T-helper 2 cell treated with Interferon-gamma antibody and Interleukin-4, amounts not matched to agents 100 ng/mL and 5 ng/mL, for 36 hours (primary cell): Measurements from ENCODE around the gene HDAC7. TPM values are rescaled to one million over a fixed set of nuclear protein-coding genes. Genes with fewer than 3 reads are reported as not detected.

Experiments
- intact Hi-C: fragments of 100-400 bp; cut with micrococcal nuclease; formaldehyde crosslinking; loops from one replicate; pipeline ENCODE4 v1.15.1; 2023
- total RNA-seq: library from RNA; stranded (reverse); gene quantifications from 2 replicates; pipeline ENCODE4 v1.2.3, GENCODE V29; 2022

The HDAC7 gene
- total RNA-seq, 1 donor from 2014 or later, result 150 TPM

- intact Hi-C loops, result no loop called here
Observed at GRCh38 chr12:47739979-47740378, 79.7 kb downstream of the HDAC7 start.

GRCh38 chr12:47739297-47739696 is 80.4 kb downstream of the HDAC7 start:
- intact Hi-C loops, result no loop called here

GRCh38 chr12:47737936-47738594 is 81.6 kb downstream of the HDAC7 start:
- intact Hi-C loops, result no loop called here

GRCh38 chr12:47736877-47737676 is 82.6 kb downstream of the HDAC7 start:
- intact Hi-C loops, result no loop called here

- intact Hi-C loops, result no loop called here
Observed at GRCh38 chr12:47736216-47736615, 83.5 kb downstream of the HDAC7 start.

GRCh38 chr12:47735649-47736048 is 84.1 kb downstream of the HDAC7 start:
- intact Hi-C loops, result no loop called here

- intact Hi-C loops, result no loop called here
Observed at GRCh38 chr12:47734725-47735480, 84.8 kb downstream of the HDAC7 start.

GRCh38 chr12:47733142-47733541 is 86.6 kb downstream of the HDAC7 start:
- intact Hi-C loops, result no loop called here

Other genes starting within 250 kb of the HDAC7 start
- 42.3 and 45.1 TPM in 2 replicates for gene RPAP3, start 113.9 kb downstream of the HDAC7 start, total RNA-seq
- 0.07 TPM in 1 of 2 replicates, not detected in the other for gene ENDOU, start 94.4 kb downstream of the HDAC7 start, total RNA-seq
- gene RAPGEF3, start 61.0 kb downstream of the HDAC7 start, total RNA-seq, result 0.20 TPM in 2 replicates
- gene SLC48A1, start 46.7 kb downstream of the HDAC7 start, total RNA-seq, result 5.8 and 6.5 TPM in 2 replicates
- gene VDR, start 85.1 kb upstream of the HDAC7 start, total RNA-seq, result 38.8 and 41.6 TPM in 2 replicates
- 161 and 164 TPM in 2 replicates for gene TMEM106C, start 143.7 kb upstream of the HDAC7 start, total RNA-seq
- gene COL2A1, start 184.6 kb upstream of the HDAC7 start, total RNA-seq, result 0.32 TPM in 1 of 2 replicates, not detected in the other